Esophagus muscularis mucosa (tissue), 3 donors: ENCODE measurements around the gene RNF135.
"Not testable (repeated sequence)": the region's sequence is repeated elsewhere in the genome, so short reads cannot be mapped to it uniquely, and the experiment has no call there.

Source experiments
- EP300 ChIP-seq: sonication (generic); formaldehyde crosslinking; IDR thresholded peaks from one replicate; pipeline ENCODE4 v1.6.1; 2017; ENCODE audit warnings: antibody characterized with exemption
- TF ChIP-seq, protein P1 (sequence below), 3 experiments: fragments of 200-600 bp in 2 of 3; fragments of 450-650 bp in 1 of 3; sonication (generic) in 2 of 3; IDR thresholded peaks; one replicate each; pipeline ENCODE4 v1.5.1; 2017 to 2019; ENCODE audit warnings: antibody characterized with exemption in 3 of 3, mild to moderate bottlenecking in 2 of 3, moderate library complexity in 1 of 3

DNA sequence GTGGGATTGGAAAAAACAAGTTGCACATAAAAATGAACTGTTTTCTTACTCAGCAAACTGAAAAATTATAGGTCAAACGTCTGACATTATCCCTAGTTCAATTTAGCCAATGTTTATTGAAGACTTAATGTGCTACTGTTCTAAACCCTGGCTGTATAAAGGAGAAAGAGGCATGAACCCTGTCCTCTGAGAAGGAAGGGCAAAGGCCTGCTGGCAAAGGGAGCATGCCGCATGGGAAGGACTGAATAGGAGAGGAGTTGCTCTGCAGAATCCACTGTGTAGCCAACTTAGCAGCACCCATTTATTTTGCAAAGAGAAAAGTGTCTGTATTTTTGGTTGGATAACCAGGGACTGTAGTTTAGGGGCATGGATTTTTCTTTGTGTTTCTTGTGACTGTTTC is 52.3 kb downstream of the RNF135 start:
- TF ChIP-seq, protein P1, sequence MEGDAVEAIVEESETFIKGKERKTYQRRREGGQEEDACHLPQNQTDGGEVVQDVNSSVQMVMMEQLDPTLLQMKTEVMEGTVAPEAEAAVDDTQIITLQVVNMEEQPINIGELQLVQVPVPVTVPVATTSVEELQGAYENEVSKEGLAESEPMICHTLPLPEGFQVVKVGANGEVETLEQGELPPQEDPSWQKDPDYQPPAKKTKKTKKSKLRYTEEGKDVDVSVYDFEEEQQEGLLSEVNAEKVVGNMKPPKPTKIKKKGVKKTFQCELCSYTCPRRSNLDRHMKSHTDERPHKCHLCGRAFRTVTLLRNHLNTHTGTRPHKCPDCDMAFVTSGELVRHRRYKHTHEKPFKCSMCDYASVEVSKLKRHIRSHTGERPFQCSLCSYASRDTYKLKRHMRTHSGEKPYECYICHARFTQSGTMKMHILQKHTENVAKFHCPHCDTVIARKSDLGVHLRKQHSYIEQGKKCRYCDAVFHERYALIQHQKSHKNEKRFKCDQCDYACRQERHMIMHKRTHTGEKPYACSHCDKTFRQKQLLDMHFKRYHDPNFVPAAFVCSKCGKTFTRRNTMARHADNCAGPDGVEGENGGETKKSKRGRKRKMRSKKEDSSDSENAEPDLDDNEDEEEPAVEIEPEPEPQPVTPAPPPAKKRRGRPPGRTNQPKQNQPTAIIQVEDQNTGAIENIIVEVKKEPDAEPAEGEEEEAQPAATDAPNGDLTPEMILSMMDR (IDR thresholded peaks at IDR 0.05): not testable (repeated sequence)
- not testable (repeated sequence) for TF ChIP-seq EP300
